22Rv1 (cell line): Measurements from ENCODE around the gene ACER1.

Source experiments
- ZFX ChIP-seq: fragments of 450-650 bp; IDR thresholded peaks from 2 replicates; pipeline ENCODE4 v1.6.1; 2017; ENCODE audit warnings: antibody characterized with exemption, borderline replicate concordance
- TF ChIP-seq, protein P1 (sequence below): fragments of 450-650 bp; IDR thresholded peaks from 2 replicates; pipeline ENCODE4 v1.5.1; 2017; ENCODE audit warnings: mild to moderate bottlenecking

DNA sequence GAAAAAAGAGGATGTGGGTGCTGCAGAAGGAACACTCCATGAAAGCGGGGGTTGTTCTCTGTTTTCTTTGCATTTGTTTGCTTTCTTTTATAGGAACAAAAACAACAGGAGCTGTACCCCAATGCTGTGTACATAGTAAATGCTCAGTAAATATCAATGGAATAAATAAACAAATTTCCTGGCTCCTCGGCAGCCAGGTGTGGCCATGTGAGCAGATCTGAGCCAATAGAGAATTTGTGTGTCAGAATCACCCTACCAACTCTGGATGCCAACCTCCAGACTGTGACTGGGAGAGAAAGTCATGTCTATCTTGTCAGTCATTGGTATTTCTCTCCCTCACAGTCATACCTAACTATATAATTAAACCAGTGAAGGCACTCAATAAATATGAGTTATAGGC is 17.3 kb upstream of the ACER1 start:
- TF ChIP-seq, protein P1, sequence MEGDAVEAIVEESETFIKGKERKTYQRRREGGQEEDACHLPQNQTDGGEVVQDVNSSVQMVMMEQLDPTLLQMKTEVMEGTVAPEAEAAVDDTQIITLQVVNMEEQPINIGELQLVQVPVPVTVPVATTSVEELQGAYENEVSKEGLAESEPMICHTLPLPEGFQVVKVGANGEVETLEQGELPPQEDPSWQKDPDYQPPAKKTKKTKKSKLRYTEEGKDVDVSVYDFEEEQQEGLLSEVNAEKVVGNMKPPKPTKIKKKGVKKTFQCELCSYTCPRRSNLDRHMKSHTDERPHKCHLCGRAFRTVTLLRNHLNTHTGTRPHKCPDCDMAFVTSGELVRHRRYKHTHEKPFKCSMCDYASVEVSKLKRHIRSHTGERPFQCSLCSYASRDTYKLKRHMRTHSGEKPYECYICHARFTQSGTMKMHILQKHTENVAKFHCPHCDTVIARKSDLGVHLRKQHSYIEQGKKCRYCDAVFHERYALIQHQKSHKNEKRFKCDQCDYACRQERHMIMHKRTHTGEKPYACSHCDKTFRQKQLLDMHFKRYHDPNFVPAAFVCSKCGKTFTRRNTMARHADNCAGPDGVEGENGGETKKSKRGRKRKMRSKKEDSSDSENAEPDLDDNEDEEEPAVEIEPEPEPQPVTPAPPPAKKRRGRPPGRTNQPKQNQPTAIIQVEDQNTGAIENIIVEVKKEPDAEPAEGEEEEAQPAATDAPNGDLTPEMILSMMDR, result no peak
- no peak for TF ChIP-seq ZFX
